ENCODE results near the gene RFX4.

The RFX4 gene

GRCh38 chr12:106747973-106748436 lies 165.2 kb downstream of the RFX4 start:
- H3K4me1 ChIP-seq (ENCODE audit: control insufficient read depth, insufficient read depth, low read length) = peaks cover 6% of the 10 kb centered on the region

GRCh38 chr12:106750524-106750923 lies 167.7 kb downstream of the RFX4 start:
- H3K27me3 ChIP-seq (ENCODE audit: control insufficient read depth, insufficient read depth, low read length) = no peaks in the 10 kb centered on the region
- H3K36me3 ChIP-seq (ENCODE audit: control insufficient read depth, insufficient read depth, low read length) = no peaks in the 10 kb centered on the region
- no peak overlapping the region for H3K27ac ChIP-seq (ENCODE audit: low read depth, low read length)
- no peak overlapping the region for H3K9ac ChIP-seq (ENCODE audit: low read length)
- no peaks in the 10 kb centered on the region for H3K9me3 ChIP-seq (ENCODE audit: control insufficient read depth, insufficient read depth, low read depth, low read length)
- no peak overlapping the region for H3K4me3 ChIP-seq (ENCODE audit: low read depth, low read length)
- no peaks in the 10 kb centered on the region for H3K4me1 ChIP-seq (ENCODE audit: control insufficient read depth, insufficient read depth, low read length)

More at GRCh38 chr12:106747973-106748436, 165.2 kb downstream of the RFX4 start:
- H3K27ac ChIP-seq (ENCODE audit: low read depth, low read length) = no peak overlapping the region
- no peak overlapping the region for H3K4me3 ChIP-seq (ENCODE audit: low read depth, low read length)
- H3K9me3 ChIP-seq (ENCODE audit: control insufficient read depth, insufficient read depth, low read depth, low read length) = no peaks in the 10 kb centered on the region
- no peak overlapping the region for H3K9ac ChIP-seq (ENCODE audit: low read length)
- H3K27me3 ChIP-seq (ENCODE audit: control insufficient read depth, insufficient read depth, low read length) = no peaks in the 10 kb centered on the region
- no peaks in the 10 kb centered on the region for H3K36me3 ChIP-seq (ENCODE audit: control insufficient read depth, insufficient read depth, low read length)

- Histone ChIP-seq H3K4me3 (ENCODE audit: low read depth, low read length) (no peak overlapping the region), H3K9me3 (ENCODE audit: control insufficient read depth, insufficient read depth, low read depth, low read length) (no peaks in the 10 kb centered on the region), H3K9ac (ENCODE audit: low read length) (no peak overlapping the region), H3K4me1 (ENCODE audit: control insufficient read depth, insufficient read depth, low read length) (no peaks in the 10 kb centered on the region), H3K27me3 (ENCODE audit: control insufficient read depth, insufficient read depth, low read length) (no peaks in the 10 kb centered on the region), H3K36me3 (ENCODE audit: control insufficient read depth, insufficient read depth, low read length) (no peaks in the 10 kb centered on the region), H3K27ac (ENCODE audit: low read depth, low read length) (no peak overlapping the region)
These were observed 170.7 kb downstream of the RFX4 start for GRCh38 chr12:106753526-106753925.

- no peaks in the 10 kb centered on the region for H3K9me3 ChIP-seq (ENCODE audit: control insufficient read depth, insufficient read depth, low read depth, low read length)
These were observed 171.5 kb downstream of the RFX4 start for GRCh38 chr12:106754331-106754730.

GRCh38 chr12:106757623-106758348 lies 175.0 kb downstream of the RFX4 start:
- Histone ChIP-seq H3K27me3 (ENCODE audit: control insufficient read depth, insufficient read depth, low read length) (no peaks in the 10 kb centered on the region), H3K27ac (ENCODE audit: low read depth, low read length) (no peak overlapping the region), H3K9ac (ENCODE audit: low read length) (no peak overlapping the region), H3K4me1 (ENCODE audit: control insufficient read depth, insufficient read depth, low read length) (peaks cover 18% of the 10 kb centered on the region), H3K4me3 (ENCODE audit: low read depth, low read length) (no peak overlapping the region), H3K36me3 (ENCODE audit: control insufficient read depth, insufficient read depth, low read length) (no peaks in the 10 kb centered on the region), H3K9me3 (ENCODE audit: control insufficient read depth, insufficient read depth, low read depth, low read length) (no peaks in the 10 kb centered on the region)

More at GRCh38 chr12:106754331-106754730, 171.5 kb downstream of the RFX4 start:
- H3K9ac ChIP-seq (ENCODE audit: low read length) = no peak overlapping the region
- peaks cover 2% of the 10 kb centered on the region for H3K4me1 ChIP-seq (ENCODE audit: control insufficient read depth, insufficient read depth, low read length)
- H3K27me3 ChIP-seq (ENCODE audit: control insufficient read depth, insufficient read depth, low read length) = no peaks in the 10 kb centered on the region
- no peak overlapping the region for H3K4me3 ChIP-seq (ENCODE audit: low read depth, low read length)
- H3K36me3 ChIP-seq (ENCODE audit: control insufficient read depth, insufficient read depth, low read length) = no peaks in the 10 kb centered on the region
- H3K27ac ChIP-seq (ENCODE audit: low read depth, low read length) = no peak overlapping the region

GRCh38 chr12:106758349-106759110 lies 175.7 kb downstream of the RFX4 start:
- Histone ChIP-seq H3K9ac (ENCODE audit: low read length) (no peak overlapping the region), H3K4me3 (ENCODE audit: low read depth, low read length) (no peak overlapping the region), H3K27me3 (ENCODE audit: control insufficient read depth, insufficient read depth, low read length) (no peaks in the 10 kb centered on the region), H3K36me3 (ENCODE audit: control insufficient read depth, insufficient read depth, low read length) (no peaks in the 10 kb centered on the region), H3K4me1 (ENCODE audit: control insufficient read depth, insufficient read depth, low read length) (peaks cover 18% of the 10 kb centered on the region), H3K27ac (ENCODE audit: low read depth, low read length) (no peak overlapping the region), H3K9me3 (ENCODE audit: control insufficient read depth, insufficient read depth, low read depth, low read length) (no peaks in the 10 kb centered on the region)

- Histone ChIP-seq H3K9ac (ENCODE audit: low read length) (peak overlapping the region; percentile 56), H3K4me3 (ENCODE audit: low read depth, low read length) (peak overlapping the region; percentile 31)
These were observed 176.9 kb downstream of the RFX4 start for GRCh38 chr12:106759526-106760183.

GRCh38 chr12:106760184-106760531 lies 177.4 kb downstream of the RFX4 start:
- Histone ChIP-seq H3K27me3 (ENCODE audit: control insufficient read depth, insufficient read depth, low read length) (no peaks in the 10 kb centered on the region), H3K9ac (ENCODE audit: low read length) (peak overlapping the region; percentile 56), H3K27ac (ENCODE audit: low read depth, low read length) (peak overlapping the region; percentile 21; the same call in 1 of the 2 replicates), H3K36me3 (ENCODE audit: control insufficient read depth, insufficient read depth, low read length) (no peaks in the 10 kb centered on the region), H3K9me3 (ENCODE audit: control insufficient read depth, insufficient read depth, low read depth, low read length) (no peaks in the 10 kb centered on the region), H3K4me1 (ENCODE audit: control insufficient read depth, insufficient read depth, low read length) (peaks cover 25% of the 10 kb centered on the region), H3K4me3 (ENCODE audit: low read depth, low read length) (peak overlapping the region; percentile 31)

More at GRCh38 chr12:106759526-106760183, 176.9 kb downstream of the RFX4 start:
- no peaks in the 10 kb centered on the region for H3K9me3 ChIP-seq (ENCODE audit: control insufficient read depth, insufficient read depth, low read depth, low read length)
- peak overlapping the region; percentile 21; the same call in 1 of the 2 replicates for H3K27ac ChIP-seq (ENCODE audit: low read depth, low read length)
- H3K4me1 ChIP-seq (ENCODE audit: control insufficient read depth, insufficient read depth, low read length) = peaks cover 25% of the 10 kb centered on the region
- H3K36me3 ChIP-seq (ENCODE audit: control insufficient read depth, insufficient read depth, low read length) = no peaks in the 10 kb centered on the region
- H3K27me3 ChIP-seq (ENCODE audit: control insufficient read depth, insufficient read depth, low read length) = no peaks in the 10 kb centered on the region

GRCh38 chr12:106764220-106764619 lies 181.4 kb downstream of the RFX4 start:
- Histone ChIP-seq H3K9me3 (ENCODE audit: control insufficient read depth, insufficient read depth, low read depth, low read length) (no peaks in the 10 kb centered on the region), H3K4me3 (ENCODE audit: low read depth, low read length) (no peak overlapping the region), H3K27ac (ENCODE audit: low read depth, low read length) (no peak overlapping the region), H3K9ac (ENCODE audit: low read length) (no peak overlapping the region), H3K4me1 (ENCODE audit: control insufficient read depth, insufficient read depth, low read length) (peaks cover 57% of the 10 kb centered on the region), H3K27me3 (ENCODE audit: control insufficient read depth, insufficient read depth, low read length) (no peaks in the 10 kb centered on the region), H3K36me3 (ENCODE audit: control insufficient read depth, insufficient read depth, low read length) (no peaks in the 10 kb centered on the region)

- H3K4me3 ChIP-seq (ENCODE audit: low read depth, low read length) = no peak overlapping the region
- H3K9ac ChIP-seq (ENCODE audit: low read length) = no peak overlapping the region
- H3K9me3 ChIP-seq (ENCODE audit: control insufficient read depth, insufficient read depth, low read depth, low read length) = no peaks in the 10 kb centered on the region
- no peaks in the 10 kb centered on the region for H3K27me3 ChIP-seq (ENCODE audit: control insufficient read depth, insufficient read depth, low read length)
- peaks cover 57% of the 10 kb centered on the region for H3K4me1 ChIP-seq (ENCODE audit: control insufficient read depth, insufficient read depth, low read length)
- H3K27ac ChIP-seq (ENCODE audit: low read depth, low read length) = no peak overlapping the region
- H3K36me3 ChIP-seq (ENCODE audit: control insufficient read depth, insufficient read depth, low read length) = no peaks in the 10 kb centered on the region
These were observed 181.9 kb downstream of the RFX4 start for GRCh38 chr12:106764738-106765137.

- Histone ChIP-seq H3K27me3 (ENCODE audit: control insufficient read depth, insufficient read depth, low read length) (no peaks in the 10 kb centered on the region), H3K4me3 (ENCODE audit: low read depth, low read length) (no peak overlapping the region), H3K36me3 (ENCODE audit: control insufficient read depth, insufficient read depth, low read length) (no peaks in the 10 kb centered on the region), H3K9ac (ENCODE audit: low read length) (no peak overlapping the region), H3K4me1 (ENCODE audit: control insufficient read depth, insufficient read depth, low read length) (peaks cover 60% of the 10 kb centered on the region), H3K27ac (ENCODE audit: low read depth, low read length) (no peak overlapping the region), H3K9me3 (ENCODE audit: control insufficient read depth, insufficient read depth, low read depth, low read length) (no peaks in the 10 kb centered on the region)
These were observed 183.6 kb downstream of the RFX4 start for GRCh38 chr12:106766393-106766826.

All from HUES6 (cell line).